Activated CD4-positive, alpha-beta T cell treated with anti-CD3 and anti-CD28 coated beads, Interleukin-2, amount 50 U/mL, for 48 hours (primary cell): ENCODE data around the gene CYP3A7.
"Not testable (repeated sequence)": the region's sequence is repeated elsewhere in the genome, so short reads cannot be mapped to it uniquely, and the experiment has no call there.

ENCODE experiments used
- DNase-seq, 2 experiments: peaks; one replicate each; pipeline ENCODE4 v3.0.0-alpha.2; 2020

The CYP3A7 gene

DNA sequence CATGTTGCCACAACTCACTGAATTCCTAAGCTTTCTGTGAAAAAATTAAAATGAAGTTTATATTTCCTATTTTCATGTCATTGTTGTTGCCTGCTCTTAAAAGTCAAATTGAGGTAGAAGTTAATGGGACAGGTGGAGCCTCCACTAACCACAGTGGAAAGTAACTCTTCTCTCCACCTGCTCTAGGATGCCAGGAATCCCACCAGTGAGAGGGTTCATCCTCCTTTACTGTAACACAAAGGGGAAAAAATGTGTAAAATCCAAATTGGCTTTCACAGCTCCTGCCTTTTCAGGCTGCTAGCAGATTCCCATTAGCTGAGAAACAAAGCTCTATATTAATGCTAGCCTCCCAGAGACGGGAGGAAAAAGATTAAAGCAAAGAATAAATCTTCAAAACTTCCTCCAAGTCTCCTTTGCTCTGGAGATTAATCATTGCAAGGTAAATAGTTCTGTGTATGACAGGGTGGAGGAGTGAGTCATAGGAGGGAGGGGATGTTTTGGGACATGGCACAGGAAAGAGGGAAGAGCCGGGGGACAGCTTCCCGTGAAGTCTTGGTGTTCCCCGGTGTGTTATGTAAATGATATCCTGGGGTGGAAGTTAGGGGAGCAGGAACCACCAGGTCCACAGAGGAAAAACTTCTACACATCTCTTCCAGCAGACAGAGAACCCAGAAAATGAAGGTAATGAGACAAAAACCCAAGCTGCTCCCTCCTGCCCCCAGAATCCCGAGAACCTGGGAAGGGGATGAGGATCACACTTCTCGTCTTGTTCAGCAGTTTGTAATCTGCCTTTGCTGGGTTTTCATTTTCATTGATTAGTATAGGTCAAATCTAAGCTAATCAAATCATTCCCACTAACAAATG lies 35.9 kb downstream of the CYP3A7 start:
- DNase-seq: not testable (repeated sequence)

DNA sequence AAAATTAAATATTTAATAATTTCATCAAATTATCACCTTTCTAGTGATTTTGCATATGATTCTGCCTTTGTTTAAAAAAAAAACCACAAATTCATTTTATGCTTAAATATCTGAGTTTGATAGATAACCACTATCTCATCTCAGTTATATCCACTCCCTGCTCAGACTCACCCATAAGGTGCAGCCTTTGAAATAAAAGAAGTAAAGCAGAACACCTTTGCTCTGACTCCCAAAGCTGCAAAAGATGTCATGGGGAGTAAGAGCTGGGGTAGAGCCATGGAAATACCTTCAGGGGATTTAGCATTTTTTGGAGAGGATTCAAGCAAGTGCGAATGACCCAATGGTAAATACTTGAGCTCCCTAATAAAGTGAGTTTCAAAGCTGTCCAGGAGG lies 40.1 kb downstream of the CYP3A7 start:
- no peak for DNase-seq

DNA sequence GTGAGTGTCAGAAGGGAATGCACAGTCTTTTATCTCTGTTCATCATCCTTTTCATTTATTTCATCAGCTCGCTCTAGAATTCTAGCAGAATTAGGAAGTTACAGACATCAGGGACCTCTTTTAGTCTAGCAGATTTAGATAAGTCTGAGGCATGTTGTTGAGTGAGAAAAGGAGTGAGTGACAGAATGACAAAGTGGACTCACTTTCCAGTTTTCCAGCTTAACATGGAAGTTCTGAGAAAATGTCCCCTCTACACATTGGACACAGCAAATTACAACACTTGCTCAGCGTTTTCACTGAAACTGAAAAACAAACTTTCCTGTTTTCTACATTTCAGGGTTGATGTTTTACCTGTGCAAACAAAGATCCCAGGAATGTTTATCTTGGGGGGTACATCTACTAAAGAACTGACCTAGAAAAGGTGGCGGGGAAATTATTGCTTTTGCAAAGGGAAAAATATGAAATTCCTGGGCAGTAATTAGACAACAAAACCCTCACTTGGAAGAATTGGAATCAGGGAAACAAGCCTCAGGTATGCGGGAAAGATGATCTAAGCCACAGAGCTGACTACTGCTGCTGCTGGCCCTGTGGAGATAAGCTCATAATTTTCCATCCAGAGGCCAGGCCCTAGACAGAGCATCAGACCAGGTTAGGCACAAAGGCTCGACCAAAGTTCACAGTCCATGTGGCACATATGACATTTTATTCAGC lies 40.6 kb downstream of the CYP3A7 start:
- no peak for DNase-seq

DNA sequence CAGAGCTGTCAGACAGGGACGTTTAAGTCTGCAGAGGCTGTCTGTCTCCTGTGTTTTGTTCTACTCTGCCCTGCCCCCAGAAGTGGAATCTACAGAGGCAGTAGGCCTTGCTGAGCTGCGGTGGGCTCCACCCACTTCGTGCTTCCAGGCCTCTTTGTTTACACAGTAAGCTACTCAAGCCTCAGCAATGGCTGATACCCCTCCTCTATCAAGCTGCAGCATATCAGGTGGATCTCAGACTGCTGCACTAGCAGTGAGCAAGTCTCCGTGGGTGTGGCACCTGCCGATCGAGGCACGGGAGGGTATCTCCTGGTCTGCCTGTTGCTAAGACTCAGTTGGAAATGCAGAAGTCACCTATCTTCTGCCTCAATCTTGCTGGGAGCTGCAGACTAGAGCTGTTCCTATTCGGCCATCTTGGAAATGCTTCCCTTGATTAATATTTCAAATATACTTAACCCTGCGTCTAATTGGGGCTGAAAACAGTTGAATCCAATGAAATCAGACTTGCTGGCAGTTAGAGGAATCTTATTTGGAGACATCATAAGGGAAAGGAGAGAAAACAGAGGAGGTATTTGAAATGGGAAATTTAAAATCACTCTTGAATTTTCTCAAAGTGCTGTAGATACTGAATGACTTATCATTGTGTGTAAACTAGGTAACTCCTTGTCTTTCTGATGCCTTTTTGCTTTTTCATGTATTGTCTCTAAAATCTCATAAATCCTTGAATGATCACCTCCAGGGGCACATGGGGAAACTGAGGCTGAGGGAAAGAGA lies 41.4 kb downstream of the CYP3A7 start:
- DNase-seq: no peak

DNA sequence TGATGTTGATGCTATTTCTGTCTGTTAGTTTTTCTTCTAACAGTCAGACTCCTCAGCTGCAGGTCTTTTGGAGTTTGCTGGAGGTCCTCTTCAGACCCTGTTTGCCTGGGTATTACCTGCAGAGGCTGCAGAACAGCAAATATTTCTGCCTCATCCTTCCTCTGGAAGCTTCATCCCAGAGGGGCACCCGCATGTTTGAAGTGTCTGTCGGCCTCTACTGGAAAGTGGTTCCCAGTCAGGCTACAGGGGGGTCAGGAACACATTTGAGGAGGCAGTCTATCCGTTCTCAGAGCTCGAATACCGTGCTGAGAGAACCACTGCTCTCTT lies 41.9 kb downstream of the CYP3A7 start:
- no peak for DNase-seq

DNA sequence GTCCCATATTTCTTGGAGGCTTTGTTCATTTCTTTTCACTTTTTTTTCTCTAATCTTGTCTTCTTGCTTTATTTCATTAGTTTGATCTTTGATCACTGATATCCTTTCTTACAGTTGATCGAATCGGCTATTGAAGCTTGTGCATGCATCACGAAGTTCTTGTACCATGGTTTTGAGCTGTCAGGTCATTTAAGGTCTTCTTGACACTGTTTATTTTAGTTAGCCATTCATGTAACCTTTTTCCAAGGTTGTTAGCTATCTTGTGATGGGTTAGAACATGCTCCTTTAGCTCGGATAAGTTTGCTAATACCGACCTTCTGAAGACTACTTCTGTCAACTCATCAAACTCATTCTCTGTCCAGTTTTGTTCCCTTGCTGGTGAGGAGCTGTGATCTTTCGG lies 42.4 kb downstream of the CYP3A7 start:
- DNase-seq: not testable (repeated sequence)

DNA sequence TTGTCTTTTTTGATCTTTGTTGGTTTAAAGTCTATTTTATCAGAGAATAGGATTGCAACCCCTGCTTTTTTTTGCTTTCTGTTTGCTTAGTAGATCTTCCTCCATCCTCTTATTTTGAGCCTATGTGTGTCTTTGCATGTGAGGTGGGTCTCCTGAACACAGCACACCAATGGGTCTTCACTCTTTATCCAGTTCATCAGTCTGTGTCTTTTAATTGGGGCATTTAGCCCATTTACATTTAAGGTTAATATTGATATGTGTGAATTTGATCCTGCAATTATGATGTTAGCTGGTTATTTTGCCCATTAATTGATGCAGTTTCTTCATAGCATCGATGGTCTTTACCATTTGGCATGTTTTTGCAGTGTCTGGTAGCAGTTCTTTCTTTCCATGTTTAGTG lies 43.3 kb downstream of the CYP3A7 start:
- not testable (repeated sequence) for DNase-seq

DNA sequence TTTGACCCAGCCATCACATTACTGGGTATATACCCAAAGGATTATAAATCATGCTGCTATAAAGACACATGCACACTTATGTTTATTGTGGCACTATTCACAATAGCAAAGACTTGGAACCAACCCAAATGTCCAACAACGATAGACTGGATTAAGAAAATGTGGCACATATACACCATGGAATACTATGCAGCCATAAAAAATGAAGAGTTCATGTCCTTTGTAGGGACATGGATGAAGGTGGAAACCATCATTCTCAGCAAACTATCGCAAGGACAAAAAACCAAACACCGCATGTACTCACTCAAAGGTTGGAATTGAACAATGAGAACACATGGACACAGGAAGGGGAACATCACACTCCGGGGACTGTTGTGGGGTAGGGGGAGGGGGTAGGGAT lies 44.1 kb downstream of the CYP3A7 start:
- DNase-seq: not testable (repeated sequence)

DNA sequence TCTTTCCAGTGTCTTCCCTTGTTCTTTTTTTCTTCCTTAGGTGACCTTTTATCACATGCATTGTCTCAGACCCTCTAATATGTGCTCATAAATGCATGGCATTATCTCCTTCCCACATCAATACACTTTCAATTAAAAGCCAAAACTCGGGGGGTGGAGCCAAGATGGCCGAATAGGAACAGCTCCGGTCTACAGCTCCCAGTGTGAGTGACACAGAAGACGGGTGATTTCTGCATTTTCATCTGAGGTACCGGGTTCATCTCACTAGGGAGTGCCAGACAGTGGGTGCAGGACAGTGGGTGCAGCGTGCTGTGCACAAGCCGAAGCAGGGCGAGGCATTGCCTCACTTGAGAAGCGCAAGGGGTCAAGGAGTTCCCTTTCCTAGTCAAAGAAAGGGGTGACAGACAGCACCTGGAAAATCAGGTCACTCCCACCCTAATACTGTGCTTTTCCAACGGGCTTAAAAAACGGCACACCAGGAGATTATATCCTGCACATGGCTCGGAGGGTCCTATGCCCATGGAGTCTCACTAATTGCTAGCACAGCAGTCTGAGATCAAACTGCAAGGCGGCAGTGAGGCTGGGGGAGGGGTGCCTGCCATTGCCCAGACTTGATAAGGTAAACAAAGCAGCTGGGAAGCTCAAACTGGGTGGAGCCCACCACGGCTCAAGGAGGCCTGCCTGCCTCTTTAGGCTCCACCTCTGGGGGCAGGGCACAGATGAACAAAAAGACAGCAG lies 49.0 kb downstream of the CYP3A7 start:
- not testable (repeated sequence) for DNase-seq

DNA sequence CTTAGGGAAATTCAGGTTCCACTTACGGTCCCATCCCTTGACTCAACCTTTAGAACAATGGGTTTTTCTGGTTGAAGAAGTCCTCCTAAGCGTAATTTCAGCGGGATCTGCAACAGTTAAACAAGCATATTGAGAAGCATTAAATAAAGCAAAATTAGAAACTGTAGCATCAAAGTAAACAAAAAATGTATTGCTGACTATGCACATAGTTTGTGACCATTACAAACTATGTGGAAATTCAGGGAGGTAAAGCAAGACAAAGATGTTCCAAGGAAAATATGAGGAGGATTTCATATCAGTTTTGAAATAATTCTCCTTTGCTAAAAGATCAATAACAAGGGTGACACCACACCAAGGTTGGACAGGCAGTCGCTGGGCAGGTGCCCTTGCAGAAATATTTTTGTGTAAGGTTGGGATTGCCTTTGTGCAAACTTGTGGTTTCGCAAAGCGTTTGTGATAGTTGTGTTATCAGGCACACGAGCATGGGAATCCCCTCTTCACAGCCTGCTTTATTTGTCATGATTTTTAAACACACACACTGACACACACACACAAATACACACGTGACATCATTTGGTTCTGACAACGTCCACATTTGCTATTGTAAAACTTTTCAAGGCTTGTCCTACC lies 49.8 kb downstream of the CYP3A7 start:
- no peak for DNase-seq

DNA sequence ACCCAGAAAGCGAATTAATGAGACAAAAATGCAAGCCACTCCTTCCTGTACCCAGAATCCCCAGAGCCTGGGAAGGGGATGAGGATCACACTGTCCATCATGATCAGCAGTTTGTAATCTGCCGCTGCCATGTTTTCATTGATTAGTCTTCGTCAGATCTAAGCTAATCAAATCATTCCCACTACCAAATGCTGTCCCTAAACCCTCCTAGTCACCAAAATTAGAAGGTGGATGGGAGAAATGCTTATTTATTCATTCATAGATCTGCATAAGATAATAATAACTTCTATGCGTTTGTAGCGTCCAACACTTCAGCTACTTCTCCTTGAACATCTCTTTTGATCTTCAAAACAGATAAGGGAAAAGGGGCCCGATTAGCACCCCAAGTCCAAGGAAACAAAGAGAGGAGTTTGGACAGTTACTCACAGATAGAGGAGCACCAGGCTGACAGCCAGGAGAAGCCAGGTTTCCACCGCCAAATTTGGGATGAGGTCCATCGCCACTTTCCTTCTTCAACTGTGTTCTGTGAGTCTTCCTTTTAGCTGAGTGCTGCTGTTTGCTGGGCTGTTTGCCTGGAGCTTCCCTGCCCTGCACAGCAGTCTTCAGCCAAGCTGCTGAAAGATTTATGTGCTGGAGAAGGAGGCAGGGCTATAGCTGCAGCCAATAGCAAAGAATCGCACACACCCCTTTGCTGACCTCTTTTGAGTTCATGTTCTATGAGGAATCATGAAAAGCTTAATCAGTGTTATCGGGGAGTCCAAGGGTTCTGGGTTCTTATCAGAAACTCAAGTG lies 55.4 kb downstream of the CYP3A7 start, which contains the start of gene CYP3A5:
Gene CYP3A5 (minus strand): TSS at position 597 of the 792 bp plus-strand sequence. CDS start 100 bp downstream, at position 497.
- no peak for DNase-seq

DNA sequence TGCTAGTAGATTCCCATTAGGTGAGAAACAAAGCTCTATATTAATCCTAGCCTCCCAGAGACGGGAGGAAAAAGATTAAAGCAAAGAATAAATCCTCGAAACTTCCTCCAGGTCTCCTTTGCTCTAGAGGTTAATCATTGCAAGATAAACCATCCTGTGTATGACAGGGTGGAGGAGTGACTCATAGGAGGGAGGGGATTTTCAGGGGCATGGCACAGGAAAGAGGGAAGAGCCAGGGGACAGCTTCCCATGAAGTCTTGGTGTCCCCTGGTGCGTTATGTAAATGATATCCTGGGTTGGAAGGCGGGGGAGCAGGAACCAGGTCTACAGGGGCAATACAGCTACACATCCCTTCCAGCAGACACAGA lies 56.0 kb downstream of the CYP3A7 start:
- DNase-seq: no peak

DNA sequence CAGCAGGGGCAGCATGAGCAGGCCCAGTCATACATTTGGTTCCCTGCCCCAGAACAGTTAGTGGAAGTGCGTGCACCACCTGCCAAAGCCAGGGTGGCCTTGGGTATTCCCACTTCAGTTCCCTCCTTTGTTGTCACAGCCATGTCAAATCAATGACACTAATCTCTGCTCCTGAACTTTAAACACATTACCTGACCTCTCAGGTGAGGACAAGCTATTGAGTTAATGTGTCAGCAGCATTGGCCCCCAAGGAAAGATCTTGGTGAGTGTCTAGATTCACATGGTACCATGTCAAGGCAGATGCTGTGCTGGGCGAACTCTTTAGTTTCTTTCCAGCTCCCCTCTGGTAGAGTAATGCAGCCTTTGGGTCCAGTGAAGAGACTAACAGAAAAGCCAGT lies 57.3 kb downstream of the CYP3A7 start:
- no peak for DNase-seq

DNA sequence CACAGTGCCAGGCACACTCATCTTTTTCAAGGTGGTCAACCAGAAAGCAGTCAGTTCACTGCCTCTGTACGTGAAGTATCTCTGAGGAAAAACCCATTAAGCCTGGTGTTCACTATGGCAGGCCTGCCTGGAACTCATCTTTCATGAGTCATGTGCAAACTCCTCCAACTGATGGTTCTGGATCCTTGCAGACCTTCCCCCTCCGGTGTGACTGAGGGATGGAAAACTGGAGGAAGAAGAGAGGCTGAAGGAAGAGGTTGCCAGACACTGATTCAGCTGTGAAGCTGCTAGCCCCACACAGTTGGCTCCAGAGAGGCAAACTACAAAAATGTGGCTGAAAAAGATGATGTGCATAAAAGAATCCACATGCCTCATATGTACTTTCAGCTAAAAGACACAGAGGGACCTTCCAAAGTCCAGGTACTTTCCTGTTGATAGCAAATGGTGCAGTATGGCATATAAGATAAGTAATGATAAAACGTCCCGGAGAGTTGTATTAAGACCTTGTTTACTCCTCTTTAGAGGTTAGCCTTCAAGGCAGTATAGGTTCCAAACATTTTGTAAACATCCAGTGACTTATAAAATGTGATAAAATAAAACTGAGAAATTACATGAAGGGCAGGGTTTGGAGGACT lies 57.9 kb downstream of the CYP3A7 start:
- no peak for DNase-seq

DNA sequence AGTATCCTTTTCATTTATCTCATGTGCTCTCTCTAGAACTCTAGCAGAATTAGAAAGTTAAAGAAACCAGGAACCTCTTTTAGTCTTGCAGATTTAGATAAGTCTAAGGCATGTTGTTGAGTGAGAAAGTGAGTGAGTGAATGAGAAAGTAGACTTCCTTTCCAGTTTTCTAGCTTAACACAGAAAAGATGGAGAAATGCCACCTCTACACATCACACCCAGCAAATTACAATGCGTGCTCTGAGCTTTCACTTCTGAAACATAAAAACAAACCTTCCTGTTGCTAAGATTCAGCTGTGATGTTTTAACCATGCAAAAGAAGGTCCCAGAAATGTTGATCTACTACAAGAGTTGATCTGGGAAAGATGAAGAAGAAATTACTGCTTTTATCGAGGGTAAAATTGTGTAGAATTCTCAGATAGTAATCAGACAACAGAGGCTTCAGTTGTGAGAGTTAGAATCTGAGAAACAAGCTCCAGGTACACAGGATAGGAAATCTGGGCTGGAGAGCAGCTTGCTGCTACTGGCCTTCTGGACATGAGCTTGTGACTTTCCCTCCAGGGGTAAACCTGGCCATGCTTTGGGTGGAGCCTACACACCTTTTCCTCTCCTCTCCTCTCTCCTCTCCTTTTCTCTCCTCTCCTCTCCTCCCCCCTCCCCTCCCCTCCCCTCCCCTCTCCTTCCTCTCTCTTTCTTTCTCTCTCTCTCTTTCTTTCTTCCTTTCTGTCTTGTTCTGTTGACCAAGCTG lies 59.8 kb downstream of the CYP3A7 start:
- no peak for DNase-seq

DNA sequence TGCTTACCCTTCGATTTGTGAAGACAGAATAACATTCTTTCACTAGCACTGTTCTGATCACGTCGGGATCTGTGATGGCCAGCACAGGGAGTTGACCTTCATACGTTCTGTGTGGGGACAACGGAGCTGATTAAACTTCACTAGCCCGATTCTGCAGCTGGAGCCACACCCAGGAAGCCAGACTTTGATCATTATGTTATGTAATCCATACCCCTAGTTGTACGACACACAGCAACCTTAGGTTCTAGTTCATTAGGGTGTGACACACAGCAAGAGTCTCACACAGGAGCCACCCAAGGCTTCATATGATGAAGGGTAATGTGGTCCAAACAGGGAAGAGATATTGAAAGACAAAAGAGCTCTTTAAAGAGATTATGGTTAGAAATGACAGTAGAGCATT lies 62.4 kb downstream of the CYP3A7 start:
- DNase-seq: no peak

DNA sequence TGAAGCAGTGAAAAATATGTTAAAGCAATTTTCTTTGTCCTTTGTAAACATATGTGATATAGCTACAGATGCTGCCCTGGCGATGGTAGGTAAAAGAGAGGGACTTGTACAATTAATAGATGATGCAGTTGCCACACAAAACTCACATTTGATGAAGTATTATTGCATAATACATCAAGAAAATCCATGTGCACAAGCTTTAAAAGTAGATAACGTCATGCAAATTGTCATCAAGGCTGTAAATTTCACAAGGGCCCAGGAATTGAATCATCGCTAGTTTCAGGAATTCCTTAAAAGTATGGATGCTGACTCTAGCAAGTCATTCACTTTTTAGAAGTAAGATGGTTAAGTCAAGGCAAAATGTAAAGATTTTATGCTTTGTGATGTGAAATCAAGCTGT lies 65.2 kb downstream of the CYP3A7 start:
- DNase-seq: no peak

DNA sequence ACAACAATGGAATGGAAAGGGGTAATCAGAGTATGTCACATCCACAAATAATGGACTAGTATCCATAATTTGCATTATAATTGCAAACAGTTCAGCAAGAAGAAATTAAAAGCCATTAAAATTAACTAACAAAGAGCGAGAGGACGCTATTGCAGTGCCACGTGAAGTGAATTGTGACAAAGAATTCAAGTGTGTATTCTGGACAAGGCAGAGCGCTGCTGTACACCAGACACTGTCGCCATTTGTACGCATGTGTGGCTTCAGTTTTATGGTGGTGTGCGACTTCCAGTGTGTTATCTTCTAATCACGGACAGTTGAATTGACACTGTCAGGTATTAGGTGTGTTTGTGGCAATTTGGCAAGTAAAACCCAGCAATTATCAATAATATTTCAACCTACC lies 66.5 kb downstream of the CYP3A7 start:
- DNase-seq: no peak

DNA sequence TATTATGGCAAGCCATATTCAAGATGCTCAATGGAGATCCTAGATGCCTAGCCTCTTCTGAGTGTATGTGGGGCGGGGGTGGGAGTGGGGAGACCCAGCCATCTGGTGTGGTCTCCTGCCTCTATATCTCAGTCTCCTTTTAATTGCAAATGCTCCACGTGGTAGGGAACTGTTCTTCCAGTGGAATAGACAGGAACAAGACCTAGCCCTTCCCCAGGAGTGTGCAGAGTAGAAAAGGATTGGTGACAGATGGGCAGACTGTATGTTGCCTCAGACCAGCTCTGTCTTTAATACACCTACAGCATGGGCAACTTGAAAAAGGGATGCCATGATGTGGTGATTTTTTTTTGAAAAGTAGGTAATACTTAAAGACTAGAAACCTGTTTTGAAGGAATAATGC lies 67.8 kb downstream of the CYP3A7 start:
- no peak for DNase-seq

DNA sequence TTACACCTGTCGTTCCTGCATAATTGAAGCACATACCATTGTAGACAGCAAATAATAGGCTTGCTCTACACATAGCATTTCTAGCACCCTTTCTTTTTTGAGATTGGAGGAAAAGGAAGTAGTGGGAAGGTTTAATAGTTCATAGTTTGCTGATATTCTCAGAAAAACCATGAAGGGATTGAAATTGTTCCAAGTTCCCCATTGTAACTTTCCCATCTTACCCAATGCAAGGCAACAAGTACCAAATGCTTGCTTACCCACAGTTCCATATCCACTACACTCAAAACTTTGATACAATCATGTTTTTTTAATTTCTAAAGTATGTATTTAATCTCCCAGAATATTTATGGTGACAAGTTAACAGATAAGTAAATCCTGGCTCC lies 69.0 kb downstream of the CYP3A7 start:
- no peak for DNase-seq
